ENCODE measurements around the gene KCNMB4.
A peak's percentile ranks its signal among the peaks of the same experiment; 100 is the strongest.

The KCNMB4 gene

GRCh38 chr12:70365648-70366518 lies at the start of gene KCNMB4:
Gene KCNMB4 (plus strand): TSS chr12:70366290. CDS start chr12:70366735, 445 bp downstream.
- DNase-seq, result peak; percentile 24

- DNase-seq, result no peak
Observed at GRCh38 chr12:70317781-70318180, 48.3 kb upstream of the KCNMB4 start.

DNA sequence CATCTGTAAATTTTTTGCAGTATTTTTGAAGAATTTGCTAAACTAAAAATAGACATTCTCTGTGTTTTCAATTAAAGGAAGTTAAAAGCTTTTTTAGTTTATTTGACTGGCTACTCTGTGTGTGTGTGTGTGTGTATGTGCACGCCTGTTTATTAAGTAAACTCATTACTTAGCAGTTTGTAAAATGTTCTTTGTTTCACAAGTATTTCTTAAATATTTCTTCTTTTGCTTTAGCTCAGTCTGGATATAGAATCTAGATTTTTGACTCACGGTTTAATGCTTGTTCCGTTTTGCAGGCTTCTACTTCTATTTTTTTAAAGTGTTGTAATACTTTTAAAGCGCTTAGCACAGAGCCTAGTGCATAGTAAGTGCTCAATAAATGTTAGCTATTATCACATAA lies 46.5 kb upstream of the KCNMB4 start:
- no peak for DNase-seq

GRCh38 chr12:70321191-70321590 lies 44.9 kb upstream of the KCNMB4 start:
- no peak for DNase-seq

DNA sequence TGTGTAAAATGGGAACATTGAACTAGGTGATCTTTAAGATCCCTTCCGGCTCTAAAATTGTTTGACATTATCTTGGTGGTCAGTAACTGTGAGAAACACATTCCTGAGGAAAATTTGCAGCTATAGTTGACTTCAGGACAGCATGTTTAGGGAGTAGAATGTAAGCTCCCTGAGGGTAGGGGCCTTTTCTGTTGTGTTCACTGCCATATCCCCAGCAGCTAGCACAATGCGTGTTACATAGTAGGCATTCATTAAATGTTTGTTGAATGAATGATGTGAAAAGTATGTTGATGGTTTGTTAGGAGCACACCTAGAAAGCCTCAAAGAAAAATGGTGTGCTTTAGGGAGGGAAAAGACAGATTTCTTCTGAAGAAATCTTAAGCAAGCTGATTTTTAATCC lies 38.5 kb upstream of the KCNMB4 start:
- DNase-seq, result no peak

DNA sequence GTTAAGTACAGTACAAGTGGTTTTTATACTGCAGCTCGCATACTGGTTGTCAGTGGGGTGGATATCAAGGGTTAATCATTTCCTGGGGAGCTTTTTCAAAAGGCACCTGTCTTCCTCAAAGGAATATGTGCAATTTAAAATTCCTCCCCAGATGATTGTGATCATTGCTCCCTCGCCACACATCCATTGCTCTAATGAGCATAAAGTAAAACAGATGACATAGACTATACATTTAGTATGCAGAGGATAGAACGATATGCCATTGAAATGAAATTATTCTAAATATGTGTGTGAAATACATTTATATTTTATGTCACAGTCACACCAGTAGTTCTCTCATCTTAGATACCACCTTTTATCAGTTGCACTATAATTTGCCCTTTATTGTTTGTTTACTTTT lies 36.4 kb upstream of the KCNMB4 start:
- no peak for DNase-seq

DNA sequence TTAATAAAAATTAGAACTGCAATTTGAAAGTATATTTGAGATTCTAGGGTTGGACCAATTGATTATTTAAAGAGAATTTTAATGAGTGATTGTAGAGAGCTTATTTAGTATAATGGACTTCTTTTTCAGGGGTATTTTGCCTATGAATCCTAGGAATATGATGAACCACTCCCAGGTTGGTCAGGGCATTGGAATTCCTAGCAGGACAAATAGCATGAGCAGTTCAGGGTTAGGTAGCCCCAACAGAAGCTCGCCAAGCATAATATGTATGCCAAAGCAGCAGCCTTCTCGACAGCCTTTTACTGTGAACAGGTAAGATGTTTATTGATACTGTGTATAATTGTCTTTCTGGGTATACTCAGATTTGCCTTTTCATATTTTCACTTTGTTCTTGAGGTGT lies 35.9 kb upstream of the KCNMB4 start:
- DNase-seq, result no peak

- DNase-seq, result no peak
Observed at GRCh38 chr12:70332236-70332635, 33.9 kb upstream of the KCNMB4 start.

DNA sequence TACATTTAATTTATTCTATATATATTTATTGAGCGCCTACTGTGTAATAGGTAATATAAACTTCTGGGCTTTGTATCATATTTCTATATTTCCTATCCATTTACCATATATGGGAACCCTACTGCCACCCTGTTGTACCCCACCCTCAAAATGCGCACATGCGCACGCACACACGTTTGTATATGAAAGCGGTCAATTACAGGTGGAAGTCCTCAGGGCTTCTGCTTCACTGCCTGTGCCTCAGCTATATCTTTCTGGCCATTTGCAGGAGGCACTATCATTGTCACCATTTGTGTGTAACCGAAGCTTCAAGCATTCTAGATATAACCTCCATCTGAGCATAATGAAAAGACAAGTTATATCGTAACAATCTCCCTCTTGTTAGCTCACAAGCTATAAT lies 31.3 kb upstream of the KCNMB4 start:
- no peak for DNase-seq

DNA sequence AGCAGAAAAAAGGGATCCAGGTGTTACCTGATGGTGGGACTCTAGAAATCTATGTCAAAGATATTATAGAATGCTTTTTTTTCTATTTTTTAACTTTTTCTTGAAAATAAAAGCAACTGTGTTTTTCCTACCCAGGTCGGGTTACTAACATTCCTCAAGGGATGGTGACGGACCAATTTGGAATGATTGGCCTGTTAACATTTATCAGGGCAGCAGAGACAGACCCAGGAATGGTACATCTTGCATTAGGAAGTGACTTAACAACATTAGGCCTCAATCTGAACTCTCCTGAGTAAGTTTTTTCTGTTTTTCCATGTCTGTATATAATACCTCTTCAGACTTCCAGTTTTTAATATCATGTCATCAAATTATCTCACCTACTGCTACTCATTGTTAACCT lies 27.6 kb upstream of the KCNMB4 start:
- no peak for DNase-seq

- DNase-seq, result no peak
Observed at GRCh38 chr12:70351076-70351475, 15.0 kb upstream of the KCNMB4 start.

GRCh38 chr12:70353780-70354660 lies 12.1 kb upstream of the KCNMB4 start:
- DNase-seq, result no peak

DNA sequence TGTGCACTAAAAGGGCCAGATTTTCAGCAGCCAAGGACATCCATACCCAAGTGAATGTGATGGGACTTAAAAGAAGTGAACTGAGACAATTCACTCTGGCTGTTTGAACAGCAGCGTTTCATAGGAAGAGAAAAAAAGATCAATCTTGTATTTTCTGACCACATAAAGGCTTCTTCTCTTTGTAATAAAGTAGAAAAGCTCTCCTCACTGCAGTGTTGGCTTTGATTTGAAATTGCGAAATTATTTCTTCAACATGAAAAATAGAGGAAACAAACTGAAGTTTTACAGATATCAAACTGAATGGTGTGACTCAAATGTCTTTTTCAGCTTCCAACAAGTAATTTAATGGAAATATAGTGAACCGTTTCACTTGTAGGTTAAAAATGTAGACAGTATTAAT lies 11.3 kb upstream of the KCNMB4 start:
- no peak for DNase-seq

DNA sequence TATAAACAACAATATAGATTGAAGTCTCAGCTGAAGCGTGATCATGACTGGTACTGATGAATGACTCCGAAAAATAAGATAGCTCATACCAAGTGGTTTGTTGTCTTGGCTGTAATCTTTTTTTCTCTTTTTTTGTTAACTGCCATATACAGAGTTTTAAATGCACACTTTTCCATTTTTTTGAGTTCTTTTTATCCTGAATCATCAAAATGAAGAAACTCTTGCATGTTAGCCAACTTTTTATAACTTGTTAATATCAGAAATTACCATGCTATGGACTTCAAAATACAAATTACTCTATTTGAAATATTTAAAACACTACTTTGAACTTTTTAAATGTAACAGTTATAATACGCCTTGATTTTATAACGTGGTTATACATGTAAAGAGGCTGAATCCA lies 10.1 kb upstream of the KCNMB4 start:
- DNase-seq, result no peak

GRCh38 chr12:70359458-70360197 lies 6.5 kb upstream of the KCNMB4 start:
- DNase-seq, result no peak

DNA sequence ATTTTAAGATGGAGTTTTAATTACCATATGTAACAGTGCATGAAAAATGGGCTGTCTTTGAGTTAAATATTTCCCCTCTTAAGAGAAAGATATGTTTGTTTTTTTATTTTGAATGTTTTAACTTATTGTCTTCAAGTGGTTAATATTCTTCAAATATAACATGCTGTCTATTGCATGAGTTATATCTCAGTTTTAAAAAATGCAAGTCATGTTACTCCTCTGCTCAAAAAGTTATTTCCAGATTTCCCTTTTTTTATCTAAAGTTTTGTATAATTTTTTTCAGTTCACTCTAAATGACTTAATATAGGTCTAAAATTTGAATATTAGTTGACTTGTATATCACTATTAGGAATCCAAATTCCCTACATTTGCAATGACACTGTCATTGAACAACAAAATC lies 5.9 kb upstream of the KCNMB4 start:
- DNase-seq, result no peak

GRCh38 chr12:70364695-70365397 lies 1.2 kb upstream of the KCNMB4 start:
- no peak for DNase-seq

- no peak for DNase-seq
Observed at GRCh38 chr12:70365398-70365647, 767 bp upstream of the KCNMB4 start.

DNA sequence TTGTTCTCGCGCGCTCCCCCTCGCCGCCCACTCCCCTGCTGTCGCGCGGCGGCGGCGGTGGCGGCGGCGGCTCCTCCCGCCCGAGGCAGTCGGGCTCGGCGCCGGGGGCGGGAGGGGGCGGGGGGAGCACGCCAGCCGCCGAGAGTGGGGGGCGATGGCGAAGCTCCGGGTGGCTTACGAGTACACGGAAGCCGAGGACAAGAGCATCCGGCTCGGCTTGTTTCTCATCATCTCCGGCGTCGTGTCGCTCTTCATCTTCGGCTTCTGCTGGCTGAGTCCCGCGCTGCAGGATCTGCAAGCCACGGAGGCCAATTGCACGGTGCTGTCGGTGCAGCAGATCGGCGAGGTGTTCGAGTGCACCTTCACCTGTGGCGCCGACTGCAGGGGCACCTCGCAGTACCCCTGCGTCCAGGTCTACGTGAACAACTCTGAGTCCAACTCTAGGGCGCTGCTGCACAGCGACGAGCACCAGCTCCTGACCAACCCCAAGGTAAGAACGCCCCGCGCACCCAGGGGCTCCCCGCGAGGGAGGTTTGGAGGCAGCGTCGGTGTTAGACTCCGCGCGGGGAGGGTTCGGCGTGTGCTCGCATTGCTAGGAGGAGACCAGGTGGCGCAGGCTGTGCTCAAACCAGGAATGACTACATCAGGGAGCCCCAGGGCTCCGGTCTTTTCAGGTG lies 629 bp downstream of the KCNMB4 start:
- no peak for DNase-seq

DNA sequence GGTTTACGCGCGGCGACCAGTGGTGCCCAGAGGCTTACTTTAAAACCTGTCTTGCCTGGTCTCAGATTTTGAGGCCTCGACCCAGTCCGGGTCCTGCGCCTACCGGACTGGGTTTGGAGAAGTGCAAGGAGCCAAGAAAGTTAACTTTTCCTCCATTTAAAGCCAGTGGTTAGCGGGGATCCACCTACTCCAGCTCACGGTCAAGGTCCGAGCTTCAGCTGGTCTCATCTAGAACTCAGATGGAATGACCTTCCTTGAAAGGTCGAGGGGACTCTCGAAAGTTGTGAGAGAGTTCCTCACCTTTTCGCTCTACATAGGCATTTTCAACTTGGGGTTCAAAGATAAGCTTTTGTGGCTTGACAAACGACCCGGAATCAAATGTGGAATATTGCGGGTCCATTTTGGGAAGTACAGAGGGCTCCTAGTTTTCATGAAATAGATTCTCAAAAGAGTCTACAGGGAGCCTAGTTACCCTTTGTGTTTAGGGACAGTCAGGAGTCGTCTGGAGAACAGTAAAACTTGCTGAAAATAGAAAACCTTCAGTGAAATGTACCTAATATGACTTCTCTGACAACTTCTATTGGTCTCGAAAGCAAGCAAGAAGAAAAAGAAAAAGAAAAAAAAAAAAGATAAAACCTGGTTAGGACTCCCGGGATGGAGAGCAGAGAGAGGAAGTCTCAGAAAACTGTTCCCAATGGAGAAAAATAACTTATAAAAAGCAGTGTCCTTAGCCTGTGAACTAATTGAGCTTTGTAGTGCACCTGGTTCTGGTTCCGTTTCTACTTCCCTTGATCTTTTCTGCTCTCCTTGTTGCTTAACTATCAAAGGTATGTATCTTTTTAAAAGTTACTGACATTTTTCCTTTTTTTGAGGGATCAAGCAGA lies 1.4 kb downstream of the KCNMB4 start:
- DNase-seq, result no peak

DNA sequence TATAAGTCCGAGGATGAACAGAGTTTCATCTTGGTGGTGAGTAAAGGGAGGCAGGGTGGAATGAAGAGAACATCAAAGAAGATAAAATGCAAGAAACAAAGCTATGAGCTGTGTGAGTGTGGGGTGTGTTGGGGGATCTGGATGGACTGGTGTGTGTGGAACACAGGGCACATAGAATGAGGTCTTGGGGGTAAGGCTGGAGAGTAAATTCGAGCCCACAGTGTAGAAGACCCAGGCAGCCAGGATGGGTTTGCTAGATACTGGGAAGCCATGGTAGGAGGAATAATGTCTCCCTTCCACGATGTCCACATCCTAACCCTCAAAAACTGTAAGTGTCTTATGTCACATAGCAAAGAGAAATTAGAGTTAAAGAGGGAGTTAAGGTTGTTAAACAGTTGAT lies 6.8 kb downstream of the KCNMB4 start:
- DNase-seq, result no peak
